NCI-H146 (cell line): ENCODE data around the gene TXNRD2.

Source experiments
- DNase-seq: peaks from one replicate; lab custom pipeline; 2025; lab: John Stamatoyannopoulos, UW

TXNRD2 gene

DNA sequence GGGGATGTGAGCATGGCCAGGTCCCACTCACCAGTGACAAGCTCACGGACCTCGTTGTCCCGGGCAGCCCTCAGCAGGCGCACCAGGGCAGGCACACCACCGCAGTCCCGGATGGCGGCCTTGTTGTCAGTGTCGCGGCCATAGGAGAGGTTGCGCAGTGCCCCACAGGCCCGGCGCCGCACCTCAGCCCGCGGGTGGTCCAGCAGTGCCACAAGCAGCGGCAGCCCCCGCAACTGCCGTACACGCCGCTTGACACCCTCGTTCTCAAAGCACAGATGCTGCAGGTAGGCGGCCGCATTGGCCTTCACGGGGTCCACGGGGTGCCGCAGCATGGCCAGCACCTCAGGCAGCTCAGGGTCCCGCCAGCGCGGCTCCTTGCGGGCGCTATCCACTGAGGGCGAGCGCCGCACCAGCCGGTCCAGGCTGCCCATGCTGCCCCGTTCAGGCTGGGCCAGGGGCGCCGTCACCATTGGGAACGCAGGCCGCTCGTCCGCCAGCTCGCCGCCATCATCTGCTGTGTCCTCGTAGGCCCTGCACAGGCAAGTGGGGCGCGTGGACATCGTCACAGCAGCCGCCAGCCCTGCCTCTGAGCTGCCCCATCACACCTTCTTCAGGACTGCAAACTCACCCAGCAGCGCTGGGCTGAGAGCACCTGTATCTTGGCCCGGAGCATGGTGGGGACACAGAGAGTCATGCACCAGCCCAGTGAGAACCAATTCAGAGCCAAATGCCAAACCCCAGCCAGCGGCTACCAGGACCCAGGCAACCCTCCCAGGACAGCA, 38.3 kb upstream of the TXNRD2 start:
- no peak for DNase-seq

- DNase-seq: no peak
Measured at GRCh38 chr22:19978748-19979147, 37.1 kb upstream of the TXNRD2 start.

DNA sequence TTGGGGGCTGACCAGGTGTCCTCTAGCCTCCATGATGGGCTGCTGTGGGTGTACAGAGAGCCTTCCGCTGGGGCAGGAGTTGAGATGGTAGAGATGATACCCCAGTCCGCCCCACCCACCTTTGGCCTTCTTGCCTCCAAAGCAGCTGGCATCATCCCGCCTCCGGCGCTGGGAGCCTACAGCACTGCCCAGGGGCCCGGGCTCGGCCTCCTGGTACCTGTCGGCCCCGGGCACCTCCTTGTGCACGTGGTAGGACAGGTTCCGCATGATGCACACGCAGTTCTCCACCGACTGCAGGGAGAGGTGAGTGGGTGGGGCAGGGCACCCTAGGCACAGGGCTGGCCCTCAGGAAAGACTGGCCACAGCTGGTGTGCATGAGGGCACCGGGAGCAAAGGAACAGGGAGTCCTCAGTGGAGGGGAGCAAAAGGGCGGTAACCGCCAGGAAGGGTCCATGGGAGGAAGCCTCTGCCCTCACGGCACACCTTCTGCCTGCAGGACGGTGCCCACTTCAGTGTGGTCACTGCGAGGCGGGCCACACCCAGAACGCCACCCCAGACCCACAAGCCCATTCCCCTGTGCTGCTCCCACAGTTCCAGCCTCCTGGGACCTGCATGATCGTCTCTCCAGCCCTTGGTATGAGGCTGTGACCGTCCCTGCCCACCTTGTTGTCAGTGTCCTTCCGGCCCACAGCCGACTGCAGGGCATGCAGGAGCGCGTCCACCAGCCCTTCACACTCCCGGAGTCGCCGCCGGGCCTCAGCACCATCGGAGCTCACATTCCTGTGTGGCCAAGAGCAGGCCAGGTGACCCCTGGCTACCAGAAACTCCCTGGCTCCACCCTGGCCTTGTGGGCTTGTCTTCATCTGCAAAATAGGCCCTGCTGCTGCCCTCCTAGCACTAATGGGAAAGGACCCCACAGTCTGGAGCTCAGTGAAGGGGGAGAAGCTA, 36.0 kb upstream of the TXNRD2 start:
- DNase-seq: no peak

- no peak for DNase-seq
Measured at GRCh38 chr22:19976671-19977070, 35.1 kb upstream of the TXNRD2 start.

GRCh38 chr22:19975707-19976035, 34.1 kb upstream of the TXNRD2 start:
- DNase-seq: no peak

- peak; percentile 43 for DNase-seq
Measured at GRCh38 chr22:19974935-19975706, 33.5 kb upstream of the TXNRD2 start.

- peak; percentile 88 for DNase-seq
Measured at GRCh38 chr22:19974268-19974861, 32.7 kb upstream of the TXNRD2 start.

DNA sequence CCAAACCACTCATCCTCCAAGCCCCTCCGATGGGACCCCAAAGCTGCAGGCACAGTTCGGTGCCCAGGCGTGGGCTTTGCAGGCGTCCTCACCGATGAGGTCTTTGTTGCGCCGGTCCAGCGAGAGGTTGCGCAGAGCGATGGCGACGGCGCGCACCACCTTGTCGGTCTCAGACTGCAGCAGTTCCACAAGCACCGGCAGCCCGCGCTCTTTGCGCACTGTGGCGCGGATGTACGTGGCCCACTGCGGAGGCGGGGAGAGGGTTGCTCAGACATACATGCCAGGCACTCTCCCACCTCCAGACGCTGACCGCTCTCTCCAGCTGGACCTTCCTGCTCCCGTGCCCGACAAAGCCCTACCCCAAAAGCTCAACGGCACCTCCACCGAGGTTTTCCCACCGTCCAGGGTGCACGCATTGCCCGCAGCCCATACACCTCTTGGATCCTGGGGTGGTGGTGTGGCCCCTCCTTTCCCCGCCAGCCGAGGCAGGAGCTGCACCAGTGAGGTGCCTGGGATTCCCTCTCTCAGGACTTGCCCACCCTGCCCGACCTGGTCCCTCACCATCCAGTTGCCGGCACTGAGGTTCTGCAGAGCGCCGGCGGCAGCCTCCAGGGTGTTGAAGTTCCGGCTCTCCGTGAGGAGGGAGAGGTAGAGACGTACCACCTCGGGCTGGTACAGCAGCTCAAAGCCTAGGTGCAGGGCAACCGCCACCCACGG, 32.1 kb upstream of the TXNRD2 start:
- no peak for DNase-seq

GRCh38 chr22:19972652-19973550, 31.3 kb upstream of the TXNRD2 start:
- no peak for DNase-seq

DNA sequence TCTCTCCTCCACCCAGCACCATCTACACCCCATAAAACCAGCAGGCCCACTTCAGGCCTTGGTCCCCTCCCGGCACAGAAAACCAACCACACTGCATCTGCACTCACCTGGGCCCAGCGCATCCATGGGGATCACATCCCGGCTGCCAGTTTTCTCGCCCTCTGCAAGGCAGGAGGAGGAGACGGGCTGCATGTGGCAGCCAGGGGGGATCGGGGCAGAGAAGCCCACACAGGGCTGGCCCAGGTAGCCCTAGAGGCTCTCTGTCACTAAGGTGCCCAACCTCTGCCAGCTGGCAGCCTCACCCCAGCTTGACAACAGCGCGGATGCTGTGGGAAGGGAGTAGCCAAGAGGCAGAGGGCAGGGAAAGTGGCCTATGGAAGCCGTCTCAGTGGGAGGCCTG, 30.6 kb upstream of the TXNRD2 start:
- DNase-seq: no peak

- no peak for DNase-seq
Measured at GRCh38 chr22:19971276-19972124, 29.9 kb upstream of the TXNRD2 start.

DNA sequence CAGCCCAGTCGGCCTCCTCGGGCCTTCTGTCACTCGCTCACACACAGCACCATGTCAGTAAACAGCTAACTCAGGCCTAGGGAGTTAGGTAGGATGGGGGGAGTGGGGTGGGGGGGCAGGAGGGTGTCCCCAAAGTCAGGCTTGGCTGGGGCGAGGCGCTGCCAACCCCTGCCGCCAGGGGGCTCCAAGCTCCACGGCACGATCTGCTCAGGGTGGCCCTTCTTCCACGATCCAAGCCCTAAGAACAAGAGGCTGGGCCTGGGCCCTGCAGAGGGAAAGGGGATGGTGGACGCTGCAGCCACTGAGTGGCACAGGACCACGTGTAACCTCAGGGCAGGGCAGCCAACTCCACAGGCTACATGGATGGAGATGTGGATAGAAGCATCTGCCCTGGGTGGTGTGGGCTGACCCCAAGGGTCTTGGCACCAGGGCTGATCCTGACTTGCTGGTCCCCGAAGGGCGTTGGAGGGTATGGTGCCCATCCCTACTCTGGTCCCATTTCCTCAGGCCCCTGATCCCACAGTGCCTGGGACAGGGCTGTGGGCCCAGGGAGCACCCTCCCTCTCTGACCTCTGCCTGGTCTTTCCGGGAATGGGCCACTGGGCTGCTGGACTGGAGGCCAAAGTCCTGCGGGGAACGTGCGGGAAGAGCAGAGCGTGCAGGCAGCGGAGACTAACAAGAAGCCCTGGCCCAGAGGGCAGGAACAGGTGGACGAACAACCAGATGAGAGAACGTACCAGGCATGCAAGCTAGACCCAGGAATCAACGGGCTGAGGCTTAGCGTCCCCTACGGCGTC, 29.1 kb upstream of the TXNRD2 start:
- peak; percentile 24 for DNase-seq

- no peak for DNase-seq
Measured at GRCh38 chr22:19970031-19970478, 28.4 kb upstream of the TXNRD2 start.

DNA sequence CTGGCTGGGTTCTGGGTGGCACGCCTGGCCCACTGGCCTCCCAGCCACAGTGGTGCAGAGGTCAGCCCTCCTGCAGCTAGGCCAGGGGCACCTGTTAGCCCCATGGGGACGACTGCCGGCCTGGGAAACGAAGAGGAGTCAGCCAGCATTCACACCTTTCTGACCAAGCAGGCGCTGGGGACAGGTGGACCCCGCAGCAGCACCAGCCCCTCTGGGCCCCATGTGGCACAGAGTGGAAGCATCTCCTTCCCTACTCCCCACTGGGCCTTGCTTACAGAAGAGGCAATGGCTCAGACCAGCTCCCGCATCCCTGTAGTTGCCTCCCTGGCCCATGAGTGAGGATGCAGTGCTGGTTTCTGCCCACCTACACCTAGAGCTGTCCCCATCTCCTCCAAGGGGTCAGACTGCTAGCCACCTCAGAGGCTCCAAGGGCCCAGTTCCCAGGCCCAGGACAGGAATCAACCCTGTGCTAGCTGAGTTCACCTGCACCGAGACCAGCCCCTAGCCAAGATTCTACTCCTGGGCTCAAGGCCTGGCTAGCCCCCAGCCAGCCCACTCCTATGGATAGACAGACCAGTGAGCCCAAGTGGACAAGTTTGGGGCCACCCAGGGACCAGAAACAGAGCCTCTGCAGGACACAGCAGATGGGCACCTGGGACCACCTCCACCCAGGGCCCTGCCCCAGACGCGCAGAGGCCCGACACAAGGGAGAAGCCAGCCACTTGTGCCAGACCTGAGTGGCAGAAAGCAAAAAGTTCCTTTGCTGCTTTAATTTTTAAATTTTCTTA, 27.7 kb upstream of the TXNRD2 start:
- no peak for DNase-seq

- no peak for DNase-seq
Measured at GRCh38 chr22:19968450-19968891, 26.9 kb upstream of the TXNRD2 start.

GRCh38 chr22:19967850-19968449, 26.3 kb upstream of the TXNRD2 start:
- DNase-seq: no peak
